GM10248 (cell line): ENCODE data around the gene ERCC8.

Source experiments
- CTCF ChIA-PET: fragments of 300-600 bp; sonication (Branson Sonifier 250); formaldehyde crosslinking; extraction: SDS; loops from one replicate; lab custom pipeline; 2021; ENCODE audit warnings: antibody characterized with exemption; lab: Yijun Ruan, JAX
- POLR2A ChIA-PET: fragments of 350-650 bp; sonication (Branson Sonifier 250); formaldehyde crosslinking; extraction: SDS; loops from one replicate; lab custom pipeline; 2020; ENCODE audit warnings: antibody characterized with exemption; lab: Yijun Ruan, JAX
- DNase-seq: peaks from one replicate; pipeline ENCODE4 v3.0.0; 2012; ENCODE audit errors: extremely low spot score
- CTCF ChIP-seq: IDR thresholded peaks from 2 replicates; pipeline ENCODE4 v1.5.1; 2012; ENCODE audit warnings: mild to moderate bottlenecking, low read depth; ENCODE audit errors: extremely low read depth, missing control alignments, control extremely low read depth

The ERCC8 gene

GRCh38 chr5:60891667-60892066, 53.2 kb downstream of the ERCC8 start:
- POLR2A ChIA-PET: no interaction called here

DNA sequence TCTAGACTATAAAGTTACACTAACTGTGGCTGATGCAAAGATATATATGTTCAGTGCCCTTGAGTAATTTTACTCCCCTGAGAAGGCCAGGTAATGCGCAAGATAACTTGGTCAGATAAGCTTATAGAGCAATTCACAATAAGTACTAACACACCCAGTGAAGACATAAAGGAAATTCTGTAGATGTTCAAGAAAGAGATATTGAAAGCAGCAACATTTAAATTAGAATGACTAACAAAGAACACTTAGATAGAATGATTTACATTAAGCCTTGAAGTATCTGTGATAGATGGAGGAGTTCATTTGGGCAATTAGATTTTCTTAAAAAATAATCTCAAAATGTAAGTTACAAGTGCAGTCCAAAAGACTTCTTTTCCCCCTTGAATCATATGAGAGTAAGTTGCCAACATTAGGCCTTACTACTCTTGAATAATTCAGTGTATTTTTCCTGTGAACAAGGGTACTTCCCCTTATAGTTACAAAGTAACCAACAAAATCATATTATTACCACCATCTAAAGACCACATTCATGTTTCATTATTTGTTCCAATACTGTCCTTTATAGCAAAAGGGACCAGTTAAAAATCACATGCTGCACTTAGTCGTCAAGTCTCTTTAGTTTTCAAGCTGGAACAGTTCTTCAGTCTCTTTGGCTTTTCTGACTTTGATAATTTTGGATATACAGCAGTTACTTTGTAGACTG, 56.4 kb downstream of the ERCC8 start:
- CTCF ChIA-PET: interaction anchor here (1.2 kb wide), 1 partner anchor 18 kb away, joined by 3 read pairs; no protein-coding TSS in a partner anchor

More at GRCh38 chr5:60891667-60892066, 53.2 kb downstream of the ERCC8 start:
- DNase-seq: no peak
- no peak for TF ChIP-seq CTCF
- CTCF ChIA-PET: interaction anchor here (0.7 kb wide), 1 partner anchor 10 kb away, joined by 3 read pairs; no protein-coding TSS in a partner anchor

GRCh38 chr5:60887746-60888145, 57.1 kb downstream of the ERCC8 start:
- POLR2A ChIA-PET: no interaction called here
- no peak for DNase-seq
- CTCF ChIA-PET: interaction anchor here (1.2 kb wide), 1 partner anchor 17 kb away, joined by 3 read pairs; no protein-coding TSS in a partner anchor
- no peak for TF ChIP-seq CTCF

More for the DNA sequence above, 56.4 kb downstream of the ERCC8 start:
- POLR2A ChIA-PET: no interaction called here
- no peak for DNase-seq
- no peak for TF ChIP-seq CTCF

DNA sequence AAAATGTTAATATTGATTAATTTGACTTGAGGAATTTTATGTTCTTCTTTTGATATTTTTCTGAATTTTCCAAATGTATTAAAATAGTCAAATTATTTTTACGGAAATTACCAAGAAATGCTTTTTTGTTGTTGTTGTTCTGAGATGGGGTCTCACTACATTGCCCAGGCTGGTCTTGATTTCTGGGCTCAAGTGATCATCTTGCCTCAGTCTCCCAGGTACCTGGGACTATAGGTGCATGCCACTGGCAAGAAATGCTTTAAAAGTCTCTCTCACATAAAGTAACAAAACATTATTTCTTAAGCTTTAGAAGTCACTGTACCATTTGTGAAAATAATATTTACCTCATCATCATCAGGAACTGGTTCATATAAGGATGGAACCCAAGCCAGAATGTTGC, 57.8 kb downstream of the ERCC8 start:
- ChIA-PET CTCF (interaction anchor here (1.2 kb wide), 1 partner anchor 16 kb away, joined by 3 read pairs; no protein-coding TSS in a partner anchor), POLR2A (no interaction called here)
- TF ChIP-seq CTCF: no peak
- DNase-seq: no peak

DNA sequence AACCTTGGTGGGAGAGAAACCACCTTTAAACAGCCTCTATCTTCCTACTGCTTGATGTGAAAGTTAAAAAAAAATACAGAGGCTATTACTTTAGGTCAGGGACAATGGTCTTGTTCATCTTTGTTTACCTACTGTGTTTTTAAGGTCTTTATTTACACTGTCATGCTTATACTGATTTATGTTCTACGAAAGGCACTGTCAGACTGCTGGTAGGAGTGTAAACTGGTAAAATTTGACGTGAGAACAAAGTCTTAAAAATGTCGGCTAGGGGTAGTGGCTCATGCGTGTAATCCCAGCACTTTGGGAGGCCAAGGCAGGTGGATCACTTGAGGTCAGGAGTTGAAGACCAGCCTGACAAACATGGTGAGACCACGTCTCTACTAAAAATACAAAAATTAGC, 58.7 kb downstream of the ERCC8 start:
- no peak for DNase-seq
- ChIA-PET CTCF (no interaction called here), POLR2A (no interaction called here)
- TF ChIP-seq CTCF: no peak

DNA sequence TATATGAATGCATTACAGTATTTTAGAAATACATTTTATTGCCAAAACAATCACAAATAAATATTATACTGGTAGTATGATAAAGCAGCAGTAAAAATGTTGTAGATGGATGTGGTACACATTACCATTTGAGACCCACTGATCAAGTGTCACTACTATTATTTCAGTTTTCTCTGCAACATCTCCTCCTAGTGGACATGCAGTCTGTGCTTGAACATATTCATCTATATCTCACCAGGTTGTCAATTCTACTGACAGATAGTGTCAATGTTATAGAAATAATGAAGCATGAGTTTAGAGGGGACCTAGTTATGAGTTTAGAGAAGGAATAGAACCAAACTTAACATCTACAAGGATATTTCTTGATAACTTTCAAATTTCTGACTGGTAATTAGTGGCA, 61.6 kb downstream of the ERCC8 start:
- CTCF ChIA-PET: no interaction called here
- POLR2A ChIA-PET: no interaction called here
- DNase-seq: peak; percentile 29
- TF ChIP-seq CTCF: peak; percentile 31
